PC-3 (cell line): ENCODE results near the gene SLIT1.

ENCODE experiments used
- EZH2 ChIP-seq: fragments of 300-600 bp; sonication (generic); IDR thresholded peaks from one replicate; pipeline ENCODE4 v1.6.1; 2017; ENCODE audit warnings: antibody characterized with exemption, mild to moderate bottlenecking, low read length; ENCODE audit not compliant: unreplicated experiment
- TF ChIP-seq, protein P1 (sequence below): fragments of 300-600 bp; sonication (generic); conservative IDR thresholded peaks from 2 replicates; pipeline ENCODE4 v1.5.1; 2017; ENCODE audit warnings: antibody characterized with exemption, low read depth, mild to moderate bottlenecking, low read length

DNA sequence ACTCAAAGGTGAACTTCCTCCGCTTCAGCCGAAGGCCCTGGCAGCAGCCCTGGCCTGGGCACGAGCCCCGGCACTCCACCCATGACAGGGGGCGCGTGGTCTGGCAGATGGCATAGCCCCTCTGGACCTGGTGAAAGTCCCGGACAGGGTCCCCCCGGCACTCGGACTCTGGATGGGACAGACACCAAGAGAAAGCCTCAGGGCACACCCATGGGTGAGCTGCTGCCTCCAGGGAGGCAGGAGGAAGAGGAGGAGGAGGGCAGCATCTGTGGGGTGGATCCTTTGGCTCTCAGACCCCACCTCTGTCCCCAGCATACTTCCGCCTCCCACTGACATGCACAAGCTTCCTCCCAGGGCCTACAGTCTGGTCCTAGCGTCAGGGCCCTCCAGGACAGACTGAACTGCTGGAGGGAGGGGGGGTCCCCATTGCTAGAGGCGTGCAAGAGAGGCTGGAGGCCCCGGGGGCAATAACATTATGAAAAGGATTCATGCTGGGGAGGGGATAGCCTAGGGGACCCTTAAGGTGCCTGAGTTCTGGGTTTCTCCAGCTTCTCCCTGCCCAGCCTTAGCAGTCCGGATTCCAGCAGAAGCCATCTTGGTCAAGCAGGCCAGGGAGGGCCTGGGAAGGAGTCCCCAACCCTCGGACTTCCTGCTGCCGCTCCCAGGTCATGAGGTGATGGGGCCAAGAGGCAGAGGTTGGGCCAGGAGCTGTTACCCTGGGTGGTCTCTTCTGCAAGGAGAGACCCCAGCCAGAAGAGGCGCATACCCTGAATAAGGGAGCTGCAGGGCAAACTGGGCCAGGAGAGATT, 184.4 kb downstream of the SLIT1 start:
- TF ChIP-seq, protein P1, sequence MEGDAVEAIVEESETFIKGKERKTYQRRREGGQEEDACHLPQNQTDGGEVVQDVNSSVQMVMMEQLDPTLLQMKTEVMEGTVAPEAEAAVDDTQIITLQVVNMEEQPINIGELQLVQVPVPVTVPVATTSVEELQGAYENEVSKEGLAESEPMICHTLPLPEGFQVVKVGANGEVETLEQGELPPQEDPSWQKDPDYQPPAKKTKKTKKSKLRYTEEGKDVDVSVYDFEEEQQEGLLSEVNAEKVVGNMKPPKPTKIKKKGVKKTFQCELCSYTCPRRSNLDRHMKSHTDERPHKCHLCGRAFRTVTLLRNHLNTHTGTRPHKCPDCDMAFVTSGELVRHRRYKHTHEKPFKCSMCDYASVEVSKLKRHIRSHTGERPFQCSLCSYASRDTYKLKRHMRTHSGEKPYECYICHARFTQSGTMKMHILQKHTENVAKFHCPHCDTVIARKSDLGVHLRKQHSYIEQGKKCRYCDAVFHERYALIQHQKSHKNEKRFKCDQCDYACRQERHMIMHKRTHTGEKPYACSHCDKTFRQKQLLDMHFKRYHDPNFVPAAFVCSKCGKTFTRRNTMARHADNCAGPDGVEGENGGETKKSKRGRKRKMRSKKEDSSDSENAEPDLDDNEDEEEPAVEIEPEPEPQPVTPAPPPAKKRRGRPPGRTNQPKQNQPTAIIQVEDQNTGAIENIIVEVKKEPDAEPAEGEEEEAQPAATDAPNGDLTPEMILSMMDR = no peak
- TF ChIP-seq EZH2 = no peak
